Measurements from ENCODE around the gene CCSAP. TPM values are rescaled to one million over a fixed set of nuclear protein-coding genes. Genes with fewer than 3 reads are reported as not detected.

Gene CCSAP
- total and polyA plus RNA-seq, 12 donors = 1.7 to 5.4 (median 4.0) TPM

DNA sequence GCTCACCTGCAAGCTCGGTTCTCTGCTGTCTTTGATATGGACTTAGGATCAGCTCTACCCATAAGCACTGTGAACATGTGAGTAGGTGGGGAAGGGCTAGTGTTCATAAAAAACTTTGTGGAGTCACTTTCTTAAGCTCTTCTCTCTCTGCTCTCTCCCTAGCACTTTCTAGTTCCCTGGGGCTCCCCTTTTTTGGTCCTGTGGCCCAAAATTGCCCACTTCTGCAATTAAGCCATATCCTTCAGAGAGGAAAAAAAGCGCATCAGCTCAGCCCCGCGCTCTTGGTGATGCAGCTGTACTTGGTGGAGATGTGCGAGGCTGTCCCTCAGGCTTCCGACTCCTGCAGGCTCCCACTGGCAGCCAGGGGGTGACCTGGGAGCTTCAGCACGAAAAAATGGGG is 23.4 kb downstream of the CCSAP start:
- DNase-seq = no peak
- H3K4me3 ChIP-seq = no peak overlapping the region
- H3K36me3 ChIP-seq (replicated peaks in 1 of 2) = peaks cover 0 to 14% of the 10 kb centered on the region in 2 donors
- intact Hi-C loops (cut with DNase I) = no loop called here
- H3K9me3 ChIP-seq (replicated peaks in 1 of 3) = no peaks in the 10 kb centered on the region
- H3K27ac ChIP-seq = no peak overlapping the region
- TF ChIP-seq, protein P1, sequence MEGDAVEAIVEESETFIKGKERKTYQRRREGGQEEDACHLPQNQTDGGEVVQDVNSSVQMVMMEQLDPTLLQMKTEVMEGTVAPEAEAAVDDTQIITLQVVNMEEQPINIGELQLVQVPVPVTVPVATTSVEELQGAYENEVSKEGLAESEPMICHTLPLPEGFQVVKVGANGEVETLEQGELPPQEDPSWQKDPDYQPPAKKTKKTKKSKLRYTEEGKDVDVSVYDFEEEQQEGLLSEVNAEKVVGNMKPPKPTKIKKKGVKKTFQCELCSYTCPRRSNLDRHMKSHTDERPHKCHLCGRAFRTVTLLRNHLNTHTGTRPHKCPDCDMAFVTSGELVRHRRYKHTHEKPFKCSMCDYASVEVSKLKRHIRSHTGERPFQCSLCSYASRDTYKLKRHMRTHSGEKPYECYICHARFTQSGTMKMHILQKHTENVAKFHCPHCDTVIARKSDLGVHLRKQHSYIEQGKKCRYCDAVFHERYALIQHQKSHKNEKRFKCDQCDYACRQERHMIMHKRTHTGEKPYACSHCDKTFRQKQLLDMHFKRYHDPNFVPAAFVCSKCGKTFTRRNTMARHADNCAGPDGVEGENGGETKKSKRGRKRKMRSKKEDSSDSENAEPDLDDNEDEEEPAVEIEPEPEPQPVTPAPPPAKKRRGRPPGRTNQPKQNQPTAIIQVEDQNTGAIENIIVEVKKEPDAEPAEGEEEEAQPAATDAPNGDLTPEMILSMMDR (IDR thresholded peaks at IDR 0.05) = no peak
- TF ChIP-seq POLR2A (IDR thresholded peaks at IDR 0.05) = no peak
- 92 to 99% (median 94%) methylated on average over 7 of the region's 7 CpGs for WGBS, 4 donors
- no peaks in the 10 kb centered on the region for H3K27me3 ChIP-seq
- H3K4me1 ChIP-seq (replicated peaks in 1 of 2) = no peaks in the 10 kb centered on the region

DNA sequence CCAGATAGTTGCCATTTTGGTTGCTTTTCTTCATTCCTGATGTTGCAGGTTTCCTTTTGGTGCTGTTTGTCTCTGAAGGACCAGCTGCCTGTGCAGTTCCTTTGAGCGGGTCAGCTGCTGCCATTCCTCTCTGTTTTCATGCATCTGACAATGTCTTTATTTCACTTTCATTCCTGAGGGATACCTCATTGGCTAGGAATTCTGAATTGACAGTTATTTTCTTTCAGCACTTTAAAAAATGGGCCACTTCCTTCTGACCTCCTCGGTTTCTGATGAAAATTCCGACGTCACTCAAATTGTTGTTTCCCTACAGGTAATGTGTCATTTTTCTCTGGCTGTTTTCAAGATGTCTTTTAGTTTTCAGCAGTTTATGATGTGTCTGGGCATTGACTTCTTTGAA is 24.8 kb downstream of the CCSAP start:
- Histone ChIP-seq H3K4me3 (no peak overlapping the region), H3K4me1 (replicated peaks in 1 of 2) (no peaks in the 10 kb centered on the region), H3K27me3 (no peaks in the 10 kb centered on the region), H3K27ac (no peak overlapping the region), H3K9me3 (replicated peaks in 1 of 3) (no peaks in the 10 kb centered on the region), H3K36me3 (replicated peaks in 1 of 2) (peaks cover 0 to 3% of the 10 kb centered on the region in 2 donors)
- intact Hi-C loops (cut with DNase I) = no loop called here
- no peak for DNase-seq
- WGBS, 4 donors = 87 to 95% (median 92%) methylated on average over 4 of the region's 4 CpGs
- TF ChIP-seq, protein P1 (IDR thresholded peaks at IDR 0.05) = no peak
- TF ChIP-seq POLR2A (IDR thresholded peaks at IDR 0.05) = no peak

DNA sequence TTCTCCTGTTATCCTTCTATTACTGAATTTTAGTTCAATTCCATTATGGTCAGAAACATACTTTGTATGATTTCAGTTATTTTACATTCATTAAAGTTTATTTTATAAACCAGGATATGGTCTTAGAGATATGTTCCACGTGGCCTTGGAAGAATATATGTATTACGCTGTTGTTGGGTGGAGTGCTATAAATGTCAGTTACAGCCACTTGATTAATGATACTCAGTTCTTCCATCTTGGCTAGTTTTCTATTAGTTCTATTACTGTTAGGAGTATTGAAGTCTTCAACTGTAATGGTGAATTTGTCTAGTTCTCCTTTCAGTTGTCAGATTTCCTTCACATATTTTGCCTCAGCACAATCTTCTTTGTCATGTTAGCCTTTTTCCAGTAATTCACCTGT is 26.7 kb downstream of the CCSAP start:
- Histone ChIP-seq H3K27me3 (no peaks in the 10 kb centered on the region), H3K9me3 (replicated peaks in 1 of 3) (no peaks in the 10 kb centered on the region), H3K36me3 (replicated peaks in 1 of 2) (no peaks in the 10 kb centered on the region), H3K4me1 (replicated peaks in 1 of 2) (no peaks in the 10 kb centered on the region), H3K27ac (no peak overlapping the region), H3K4me3 (no peak overlapping the region)
- WGBS, 4 donors = 84 to 90% (median 88%) methylated on average over 2 of the region's 2 CpGs
- intact Hi-C loops (cut with DNase I) = no loop called here
- no peak for DNase-seq
- no peak for TF ChIP-seq POLR2A (IDR thresholded peaks at IDR 0.05)
- TF ChIP-seq, protein P1 (IDR thresholded peaks at IDR 0.05) = no peak

DNA sequence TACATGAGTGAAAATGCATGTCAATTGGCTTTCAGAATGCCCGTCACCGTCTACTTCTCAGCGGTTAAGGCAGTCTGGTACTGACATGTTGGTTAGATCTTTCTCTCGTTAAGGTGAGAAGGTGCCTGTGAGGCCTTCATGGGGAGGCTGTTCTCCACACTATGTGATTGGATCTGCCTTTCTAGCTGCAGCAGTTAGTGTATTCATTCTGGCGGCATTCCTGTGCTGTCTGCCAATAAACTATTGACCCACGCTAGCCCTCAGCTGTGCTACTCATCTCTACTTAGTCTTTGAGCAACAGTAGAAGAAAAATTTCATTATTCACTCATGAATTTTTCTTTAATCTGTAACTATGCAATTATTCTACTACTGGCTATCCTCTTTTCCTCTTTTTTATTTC is 32.0 kb downstream of the CCSAP start:
- H3K4me3 ChIP-seq = no peak overlapping the region
- no peak for DNase-seq
- WGBS, 4 donors = 76 to 88% (median 85%) methylated on average over 6 of the region's 6 CpGs
- H3K27ac ChIP-seq = no peak overlapping the region
- H3K27me3 ChIP-seq = no peaks in the 10 kb centered on the region
- no peaks in the 10 kb centered on the region for H3K4me1 ChIP-seq (replicated peaks in 1 of 2)
- intact Hi-C loops (cut with DNase I) = no loop called here
- H3K9me3 ChIP-seq (replicated peaks in 1 of 3) = no peaks in the 10 kb centered on the region
- TF ChIP-seq, protein P1 (IDR thresholded peaks at IDR 0.05) = no peak
- TF ChIP-seq POLR2A (IDR thresholded peaks at IDR 0.05) = no peak
- H3K36me3 ChIP-seq (replicated peaks in 1 of 2) = peaks cover 0 to 9% of the 10 kb centered on the region in 2 donors

Data from adrenal gland (tissue), 12 donors.